GM23338 (cell line): ENCODE data around the gene CDH8. TPM values are rescaled to one million over a fixed set of nuclear protein-coding genes. Genes with fewer than 3 reads are reported as not detected.

Experiments
- ATAC-seq: fragments of 200-7000 bp; cut with Tn5 transposase; 3 replicates; pipeline ENCODE4 v1.9.1; 2020
- DNase-seq: peaks from one replicate; pipeline ENCODE4 v3.0.0-alpha.2; 2015; ENCODE audit warnings: low spot score
- H2AFZ ChIP-seq: fragments of 200-600 bp; sonication (generic); 2 replicates; pipeline ENCODE4 v1.8.0; 2016; ENCODE audit warnings: antibody characterized with exemption, mild to moderate bottlenecking, moderate library complexity
- H3F3A ChIP-seq: fragments of 200-600 bp; sonication (generic); replicated peaks from 2 replicates; pipeline ENCODE4 v1.8.0; 2017; ENCODE audit warnings: antibody characterized with exemption, mixed run types, low read depth
- H3K27ac ChIP-seq: fragments of 200-600 bp; sonication (generic); 2 replicates; pipeline ENCODE4 v1.6.1; 2016; ENCODE audit warnings: low read depth
- H3K27me3 ChIP-seq: fragments of 200-600 bp; sonication (generic); 2 replicates; pipeline ENCODE4 v1.8.0; 2016; ENCODE audit warnings: mild to moderate bottlenecking, mixed run types, moderate library complexity; ENCODE audit not compliant: insufficient read depth
- H3K36me3 ChIP-seq: fragments of 200-600 bp; sonication (generic); 2 replicates; pipeline ENCODE4 v1.8.0; 2016; ENCODE audit warnings: mild to moderate bottlenecking; ENCODE audit not compliant: insufficient read depth
- H3K4me1 ChIP-seq: fragments of 200-600 bp; sonication (generic); 2 replicates; pipeline ENCODE4 v1.8.0; 2016; ENCODE audit warnings: mild to moderate bottlenecking, moderate library complexity; ENCODE audit not compliant: insufficient read depth
- H3K4me2 ChIP-seq: fragments of 200-600 bp; sonication (generic); 2 replicates; pipeline ENCODE4 v1.7.1; 2017; ENCODE audit warnings: mixed run types
- H3K4me3 ChIP-seq: fragments of 200-600 bp; sonication (generic); 2 replicates; pipeline ENCODE4 v1.6.1; 2016; ENCODE audit warnings: mixed run types
- H3K79me2 ChIP-seq: fragments of 200-600 bp; sonication (generic); replicated peaks from 2 replicates; pipeline ENCODE4 v1.8.0; 2017; ENCODE audit warnings: mild to moderate bottlenecking; ENCODE audit not compliant: insufficient read depth
- H3K9me2 ChIP-seq: fragments of 200-600 bp; sonication (generic); 2 replicates; pipeline ENCODE4 v1.8.0; 2017; ENCODE audit not compliant: insufficient read depth
- H4K20me1 ChIP-seq: fragments of 200-600 bp; sonication (generic); replicated peaks from 2 replicates; pipeline ENCODE4 v1.8.0; 2017; ENCODE audit warnings: mild to moderate bottlenecking; ENCODE audit not compliant: insufficient read depth
- H3K27ac Mint-ChIP-seq: 2 replicates; pipeline ENCODE4 v1.8.0; 2020; ENCODE audit warnings: inconsistent platforms, mild to moderate bottlenecking, moderate library complexity, mixed read lengths
- H3K27me3 Mint-ChIP-seq: 3 replicates; pipeline ENCODE4 v1.8.0; 2022; ENCODE audit warnings: low read depth, mild to moderate bottlenecking, moderate library complexity, mixed read lengths, inconsistent platforms; ENCODE audit not compliant: insufficient read depth, poor library complexity
- H3K36me3 Mint-ChIP-seq: 3 replicates; pipeline ENCODE4 v1.8.0; 2021; ENCODE audit warnings: low read depth, mild to moderate bottlenecking, inconsistent platforms, moderate library complexity, mixed read lengths
- H3K4me1 Mint-ChIP-seq: 3 replicates; pipeline ENCODE4 v1.8.0; 2020; ENCODE audit warnings: mild to moderate bottlenecking, inconsistent platforms, mixed read lengths
- H3K4me3 Mint-ChIP-seq: 3 replicates; pipeline ENCODE4 v1.8.0; 2021; ENCODE audit warnings: moderate library complexity, mild to moderate bottlenecking, inconsistent platforms, mixed read lengths
- H3K9me3 Mint-ChIP-seq: 3 replicates; pipeline ENCODE4 v1.8.0; 2020; ENCODE audit warnings: moderate library complexity, mild to moderate bottlenecking, inconsistent platforms, mixed read lengths
- CREB1 ChIP-seq: fragments of 250-450 bp; sonication (Bioruptor Pico); IDR thresholded peaks from 2 replicates; pipeline ENCODE4 v1.5.0; 2020; ENCODE audit warnings: low read depth, mild to moderate bottlenecking, moderate library complexity
- CTCF ChIP-seq, 2 experiments: fragments of 200-600 bp in 1 of 2; sonication (generic) in 1 of 2; conservative IDR thresholded peaks; 2 replicates each; pipeline versions ENCODE4 v1.5.1 to v1.6.1; 2016 to 2017; ENCODE audit warnings: antibody characterized with exemption in 2 of 2, low read depth in 2 of 2, mild to moderate bottlenecking in 2 of 2, moderate library complexity in 1 of 2
- ETS1 ChIP-seq: IDR thresholded peaks from 2 replicates; pipeline ENCODE4 v1.6.1; 2016; ENCODE audit warnings: antibody characterized with exemption
- EZH2 ChIP-seq: fragments of 200-600 bp; sonication (generic); IDR thresholded peaks from one replicate; pipeline ENCODE4 v1.8.0; 2017; ENCODE audit warnings: antibody characterized with exemption, mild to moderate bottlenecking, low read depth; ENCODE audit not compliant: unreplicated experiment
- EZH2phosphoT487 ChIP-seq: fragments of 200-600 bp; sonication (generic); IDR thresholded peaks from one replicate; pipeline ENCODE4 v1.8.1; 2018; ENCODE audit warnings: antibody characterized with exemption; ENCODE audit not compliant: unreplicated experiment
- JUNB ChIP-seq: IDR thresholded peaks from one replicate; pipeline ENCODE4 v1.6.1; 2016; ENCODE audit warnings: antibody characterized with exemption; ENCODE audit not compliant: unreplicated experiment
- NANOG ChIP-seq: IDR thresholded peaks from 2 replicates; pipeline ENCODE4 v1.6.1; 2016; ENCODE audit warnings: antibody characterized with exemption, borderline replicate concordance
- POLR2AphosphoS5 ChIP-seq: IDR thresholded peaks from 2 replicates; pipeline ENCODE4 v1.6.1; 2016; ENCODE audit warnings: antibody characterized with exemption, low read depth
- REST ChIP-seq: IDR thresholded peaks from one replicate; pipeline ENCODE4 v1.6.1; 2018; ENCODE audit warnings: antibody characterized with exemption; ENCODE audit not compliant: unreplicated experiment
- STAT1 ChIP-seq: IDR thresholded peaks from one replicate; pipeline ENCODE4 v1.6.1; 2016; ENCODE audit warnings: antibody characterized with exemption; ENCODE audit not compliant: unreplicated experiment
- ZNF114 ChIP-seq: fragments of 250-450 bp; sonication (Bioruptor Pico); IDR thresholded peaks from 2 replicates; pipeline ENCODE4 v1.5.0; 2020; ENCODE audit warnings: mild to moderate bottlenecking, moderate library complexity
- ZNF331 ChIP-seq: fragments of 250-450 bp; sonication (Bioruptor Pico); IDR thresholded peaks from 2 replicates; pipeline ENCODE4 v1.5.0; 2020; ENCODE audit warnings: low read depth, mild to moderate bottlenecking, moderate library complexity
- ZNF462 ChIP-seq: fragments of 250-450 bp; sonication (Bioruptor Pico); IDR thresholded peaks from 2 replicates; pipeline ENCODE4 v1.5.0; 2020; ENCODE audit warnings: mild to moderate bottlenecking, moderate library complexity
- polyA plus RNA-seq: library from polyadenylated mRNA; unstranded; fragments of >200 nt; fragmentation: Nextera tagmentation; extraction: Ambion mirVana; gene quantifications from 2 replicates; pipeline ENCODE4 v1.2.1, GENCODE V29; 2016
- total RNA-seq: library from RNA; depleted of rRNA; stranded (reverse); fragments of >200 nt; shearing (Covaris generic); gene quantifications from 2 replicates; pipeline ENCODE4 v1.2.3, GENCODE V29; 2014

CDH8 gene
- total and polyA plus RNA-seq, 2 experiments from 2014 or later = 10.2 to 11.7 TPM

GRCh38 chr16:61726701-61727100 lies 309.5 kb downstream of the CDH8 start:
- Histone ChIP-seq H3K36me3 (no peaks in the 10 kb centered on the region; the same call in 1 of the 2 replicates), H3F3A (no peaks in the 10 kb centered on the region), H3K79me2 (no peaks in the 10 kb centered on the region), H4K20me1 (no peaks in the 10 kb centered on the region), H3K4me3 (no peak overlapping the region), H2AFZ (no peak overlapping the region), H3K4me2 (0 out of 2 replicates have a peak overlapping the region, but pooled peaks have one; percentile 3), H3K4me1 (peaks cover 16% of the 10 kb centered on the region), H3K27me3 (no peaks in the 10 kb centered on the region), H3K9me2 (no peaks in the 10 kb centered on the region), H3K27ac (no peak overlapping the region)
- ATAC-seq = no peak
- DNase-seq = no peak
- peaks cover 21% of the 10 kb centered on the region; the same call in 2 of the 3 replicates for H3K4me1 Mint-ChIP-seq
- H3K4me3 Mint-ChIP-seq = no peak overlapping the region
- H3K36me3 Mint-ChIP-seq = no peaks in the 10 kb centered on the region
- H3K27me3 Mint-ChIP-seq = no peaks in the 10 kb centered on the region
- 0 out of 2 replicates have a peak overlapping the region, but pooled peaks have one; percentile 10 for H3K27ac Mint-ChIP-seq
- no peak for TF ChIP-seq POLR2AphosphoS5
- no peak for TF ChIP-seq CTCF (conservative IDR thresholded peaks at IDR 0.05; ENCODE audit: low read depth in 2 of 2)
- no peak for TF ChIP-seq NANOG
- no peak for TF ChIP-seq ZNF462 (CRISPR knock-in tag)
- no peak for TF ChIP-seq EZH2phosphoT487
- no peak for TF ChIP-seq REST
- no peak for TF ChIP-seq CREB1 (CRISPR knock-in tag)
- no peak for TF ChIP-seq ZNF114 (CRISPR knock-in tag)
- no peak for TF ChIP-seq ETS1
- no peak for TF ChIP-seq EZH2
- TF ChIP-seq STAT1 = no peak
- TF ChIP-seq JUNB = no peak
- TF ChIP-seq ZNF331 = no peak
- H3K9me3 Mint-ChIP-seq = no peaks in the 10 kb centered on the region
